ENCODE results near the gene PRPF6. TPM values are rescaled to one million over a fixed set of nuclear protein-coding genes. Genes with fewer than 3 reads are reported as not detected.
A peak's percentile ranks its signal among the peaks of the same experiment; 100 is the strongest.

PRPF6 gene
- total and polyA plus RNA-seq, 8 donors, result 27.2 to 49.2 (median 35.7) TPM

GRCh38 chr20:64076061-64076997 is 95.4 kb downstream of the PRPF6 start:
- FAIRE-seq (no peak), ATAC-seq (no peak), DNase-seq (peak in 1 of 6 donors; percentile 25)
- Histone ChIP-seq H3K4me3 (peak overlapping the region in 1 of 4 donors; percentile 83), H3K4me1 (peaks cover 0 to 10% (median 6%) of the 10 kb centered on the region in 3 donors), H3K36me3 (no peaks in the 10 kb centered on the region), H3K27me3 (no peaks in the 10 kb centered on the region), H3K27ac (no peak overlapping the region), H3K9me3 (no peaks in the 10 kb centered on the region)
- intact Hi-C loops (cut with DNase I), result no loop called here
- WGBS, 2 donors, result 93 to 96% methylated on average over 17 to 19 of the region's 22 CpGs
- no peak for TF ChIP-seq CTCF (IDR thresholded peaks at IDR 0.05)

DNA sequence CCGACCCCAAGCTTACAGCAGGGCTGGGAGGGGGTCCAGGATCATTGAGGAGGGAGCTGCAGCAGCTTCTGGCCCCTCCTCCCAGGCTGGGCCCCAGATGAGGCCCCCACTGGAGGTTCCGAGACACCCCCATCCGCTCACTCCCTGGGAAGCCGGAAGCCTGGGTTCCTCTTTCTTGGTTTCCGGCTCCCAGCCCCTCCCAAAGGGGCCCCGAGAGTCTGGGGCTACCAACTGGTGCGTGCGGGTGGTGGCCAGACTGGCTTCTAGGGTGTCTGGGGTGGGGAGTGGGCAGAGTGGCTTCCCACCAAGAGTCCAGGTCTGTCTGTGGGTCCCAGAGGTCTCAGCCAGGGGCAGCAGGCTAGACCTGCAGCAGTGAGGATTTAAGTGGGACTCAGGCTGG is 96.2 kb downstream of the PRPF6 start:
- no peak for FAIRE-seq
- DNase-seq, result peak in 1 of 6 donors; percentile 23
- Histone ChIP-seq H3K9me3 (no peaks in the 10 kb centered on the region), H3K4me3 (peak overlapping the region in 1 of 4 donors; percentile 83), H3K36me3 (no peaks in the 10 kb centered on the region), H3K4me1 (peaks cover 0 to 10% (median 6%) of the 10 kb centered on the region in 3 donors), H3K27ac (no peak overlapping the region), H3K27me3 (no peaks in the 10 kb centered on the region)
- intact Hi-C loops (cut with DNase I), result no loop called here
- no peak for ATAC-seq
- no peak for TF ChIP-seq CTCF (IDR thresholded peaks at IDR 0.05)
- WGBS, 2 donors, result 87 to 94% methylated on average over 7 to 8 of the region's 8 CpGs

- Histone ChIP-seq H3K9me3 (no peaks in the 10 kb centered on the region), H3K27me3 (no peaks in the 10 kb centered on the region), H3K27ac (no peak overlapping the region), H3K4me3 (peak overlapping the region in 1 of 4 donors; percentile 83), H3K36me3 (no peaks in the 10 kb centered on the region), H3K4me1 (peaks cover 0 to 10% (median 6%) of the 10 kb centered on the region in 3 donors)
- 73 to 84% methylated on average over 7 of the region's 7 CpGs for WGBS, 2 donors
- intact Hi-C loops (cut with DNase I), result no loop called here
- DNase-seq (peak in 1 of 6 donors; percentile 20), FAIRE-seq (no peak), ATAC-seq (no peak)
- TF ChIP-seq CTCF (IDR thresholded peaks at IDR 0.05), result no peak
Observed at GRCh38 chr20:64077541-64077875, 96.6 kb downstream of the PRPF6 start.

DNA sequence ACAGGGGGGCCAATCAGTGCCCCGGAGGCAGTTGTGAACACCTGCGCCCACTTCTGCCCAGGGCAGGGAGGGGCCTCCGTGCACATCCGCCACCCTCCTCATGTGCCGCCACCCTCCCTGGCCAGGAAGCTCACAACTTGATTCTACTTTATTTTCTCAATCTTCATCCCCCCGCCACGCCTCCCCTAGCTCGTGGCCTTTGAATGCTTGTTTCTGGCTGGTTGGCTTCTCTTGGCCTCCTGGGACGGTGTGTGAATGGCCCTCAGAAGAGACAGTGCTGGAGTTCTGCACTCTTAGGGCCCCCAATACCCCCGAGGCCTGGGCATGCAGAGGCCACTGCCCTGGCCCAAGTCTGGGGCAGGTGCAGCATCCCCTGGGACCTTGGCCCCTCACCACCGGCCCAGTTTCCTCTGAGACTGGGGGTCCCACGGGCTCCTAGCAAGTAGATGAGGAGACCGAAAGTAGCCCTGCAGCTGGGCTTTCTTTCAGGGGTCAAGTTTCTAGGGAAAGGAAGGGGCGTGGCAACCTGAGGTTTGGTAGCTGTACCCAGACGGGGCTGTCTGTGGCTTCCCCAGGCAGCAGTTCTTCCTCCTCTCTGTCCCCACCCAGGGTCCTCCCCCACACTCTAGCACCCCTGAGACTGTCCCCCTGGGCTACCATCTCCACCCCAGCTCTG is 97.1 kb downstream of the PRPF6 start:
- H3K27me3 ChIP-seq, result no peaks in the 10 kb centered on the region
- no peak for ATAC-seq
- no peaks in the 10 kb centered on the region for H3K9me3 ChIP-seq
- intact Hi-C loops (cut with DNase I), result no loop called here
- H3K27ac ChIP-seq, result no peak overlapping the region
- no peak for TF ChIP-seq CTCF (IDR thresholded peaks at IDR 0.05)
- no peak for DNase-seq
- H3K4me3 ChIP-seq, result peak overlapping the region in 1 of 4 donors; percentile 83
- H3K36me3 ChIP-seq, result no peaks in the 10 kb centered on the region
- FAIRE-seq, result no peak
- 73 to 79% methylated on average over 15 of the region's 15 CpGs for WGBS, 2 donors
- peaks cover 0 to 10% (median 6%) of the 10 kb centered on the region in 3 donors for H3K4me1 ChIP-seq
